Duodenal mucosa (tissue), 2 donors: ENCODE data around the gene ECE1.

Experiments used
- H3K27ac ChIP-seq: one replicate; pipeline ENCODE4 v1.7.0; 2013; ENCODE audit warnings: low read depth, low read length
- H3K27me3 ChIP-seq, 2 donors: one replicate each; pipeline ENCODE4 v1.7.0; 2013; ENCODE audit warnings: low read length in 2 of 2, control low read depth in 1 of 2; ENCODE audit not compliant: insufficient read depth in 2 of 2, control insufficient read depth in 1 of 2
- H3K36me3 ChIP-seq, 2 donors: one replicate each; pipeline ENCODE4 v1.7.0; 2013; ENCODE audit warnings: low read length in 2 of 2, control low read depth in 1 of 2; ENCODE audit not compliant: insufficient read depth in 2 of 2, control insufficient read depth in 1 of 2
- H3K4me1 ChIP-seq, 2 donors: one replicate each; pipeline ENCODE4 v1.7.0; 2013; ENCODE audit warnings: low read length in 2 of 2, control low read depth in 1 of 2; ENCODE audit not compliant: insufficient read depth in 2 of 2, control insufficient read depth in 1 of 2
- H3K4me3 ChIP-seq, 2 donors: one replicate each; pipeline ENCODE4 v1.7.0; 2013; ENCODE audit warnings: low read length in 2 of 2, low read depth in 1 of 2
- H3K9ac ChIP-seq, 2 donors: one replicate each; pipeline ENCODE4 v1.7.0; 2013; ENCODE audit warnings: low read length in 2 of 2, low read depth in 1 of 2
- H3K9me3 ChIP-seq, 2 donors: one replicate each; pipeline ENCODE4 v1.7.0; 2013; ENCODE audit warnings: low read length in 2 of 2, control low read depth in 1 of 2; ENCODE audit not compliant: control insufficient read depth in 1 of 2

The ECE1 gene

GRCh38 chr1:21254335-21254951 lies 35.8 kb downstream of the ECE1 start:
- Histone ChIP-seq H3K9ac (no peak overlapping the region), H3K4me1 (peaks cover 6 to 13% of the 10 kb centered on the region in 2 donors), H3K27me3 (no peaks in the 10 kb centered on the region), H3K36me3 (peaks cover 10 to 62% of the 10 kb centered on the region in 2 donors), H3K27ac (no peak overlapping the region), H3K9me3 (no peaks in the 10 kb centered on the region), H3K4me3 (no peak overlapping the region)

GRCh38 chr1:21251773-21252471 lies 38.3 kb downstream of the ECE1 start:
- peak overlapping the region; percentile 54 for H3K27ac ChIP-seq
- H3K36me3 ChIP-seq = peaks cover 7 to 48% of the 10 kb centered on the region in 2 donors
- H3K27me3 ChIP-seq = no peaks in the 10 kb centered on the region
- H3K4me1 ChIP-seq = peaks cover 6 to 13% of the 10 kb centered on the region in 2 donors
- no peak overlapping the region for H3K9ac ChIP-seq
- no peak overlapping the region for H3K4me3 ChIP-seq
- H3K9me3 ChIP-seq = no peaks in the 10 kb centered on the region

- Histone ChIP-seq H3K36me3 (peaks cover 16 to 40% of the 10 kb centered on the region in 2 donors), H3K4me3 (no peak overlapping the region), H3K4me1 (peaks cover 6 to 13% of the 10 kb centered on the region in 2 donors), H3K27ac (no peak overlapping the region), H3K9me3 (no peaks in the 10 kb centered on the region), H3K27me3 (no peaks in the 10 kb centered on the region), H3K9ac (no peak overlapping the region)
Measured at GRCh38 chr1:21249940-21250493, 40.2 kb downstream of the ECE1 start.

- no peaks in the 10 kb centered on the region for H3K9me3 ChIP-seq
- H3K27me3 ChIP-seq = no peaks in the 10 kb centered on the region
- peaks cover 6 to 9% of the 10 kb centered on the region in 2 donors for H3K4me1 ChIP-seq
- H3K36me3 ChIP-seq = peaks cover 25 to 48% of the 10 kb centered on the region in 2 donors
- no peak overlapping the region for H3K27ac ChIP-seq
- H3K4me3 ChIP-seq = no peak overlapping the region
- H3K9ac ChIP-seq = no peak overlapping the region
Measured at GRCh38 chr1:21247892-21248715, 42.2 kb downstream of the ECE1 start.

GRCh38 chr1:21246905-21247642 lies 43.2 kb downstream of the ECE1 start:
- H3K36me3 ChIP-seq = peaks cover 30 to 50% of the 10 kb centered on the region in 2 donors
- H3K27ac ChIP-seq = no peak overlapping the region
- peaks cover 1 to 6% of the 10 kb centered on the region in 2 donors for H3K4me1 ChIP-seq

GRCh38 chr1:21245688-21246229 lies 44.5 kb downstream of the ECE1 start:
- Histone ChIP-seq H3K27ac (no peak overlapping the region), H3K27me3 (no peaks in the 10 kb centered on the region), H3K4me1 (no peaks in the 10 kb centered on the region), H3K9ac (no peak overlapping the region), H3K4me3 (no peak overlapping the region), H3K9me3 (no peaks in the 10 kb centered on the region), H3K36me3 (peaks cover 32 to 52% of the 10 kb centered on the region in 2 donors)

More at GRCh38 chr1:21246905-21247642, 43.2 kb downstream of the ECE1 start:
- no peak overlapping the region for H3K9ac ChIP-seq
- no peak overlapping the region for H3K4me3 ChIP-seq
- H3K27me3 ChIP-seq = no peaks in the 10 kb centered on the region
- no peaks in the 10 kb centered on the region for H3K9me3 ChIP-seq

GRCh38 chr1:21244986-21245687 lies 45.1 kb downstream of the ECE1 start:
- no peaks in the 10 kb centered on the region for H3K9me3 ChIP-seq
- no peaks in the 10 kb centered on the region for H3K27me3 ChIP-seq
- no peaks in the 10 kb centered on the region for H3K4me1 ChIP-seq
- peaks cover 32 to 56% of the 10 kb centered on the region in 2 donors for H3K36me3 ChIP-seq
- H3K9ac ChIP-seq = no peak overlapping the region
- no peak overlapping the region for H3K27ac ChIP-seq
- H3K4me3 ChIP-seq = no peak overlapping the region

- H3K9me3 ChIP-seq = no peaks in the 10 kb centered on the region
- peaks cover 32 to 59% of the 10 kb centered on the region in 2 donors for H3K36me3 ChIP-seq
- H3K4me3 ChIP-seq = no peak overlapping the region
- no peaks in the 10 kb centered on the region for H3K27me3 ChIP-seq
- H3K4me1 ChIP-seq = no peaks in the 10 kb centered on the region
- no peak overlapping the region for H3K9ac ChIP-seq
- no peak overlapping the region for H3K27ac ChIP-seq
Measured at GRCh38 chr1:21244154-21244553, 46.1 kb downstream of the ECE1 start.

GRCh38 chr1:21242846-21243245 lies 47.4 kb downstream of the ECE1 start:
- Histone ChIP-seq H3K27ac (no peak overlapping the region), H3K9ac (no peak overlapping the region), H3K4me1 (no peaks in the 10 kb centered on the region), H3K27me3 (no peaks in the 10 kb centered on the region), H3K4me3 (no peak overlapping the region), H3K9me3 (no peaks in the 10 kb centered on the region), H3K36me3 (peaks cover 32 to 69% of the 10 kb centered on the region in 2 donors)
